ENCODE data around the gene HIBCH.
"Not testable (repeated sequence)": the region's sequence is repeated elsewhere in the genome, so short reads cannot be mapped to it uniquely, and the experiment has no call there.

The HIBCH gene

GRCh38 chr2:190157613-190158528 is 161.8 kb downstream of the HIBCH start:
- DNase-seq (ENCODE audit: low spot score): not testable (repeated sequence)

- no peak for DNase-seq (ENCODE audit: low spot score)
Measured at GRCh38 chr2:190156530-190157212, 163.0 kb downstream of the HIBCH start.
